Measurements from ENCODE around the gene RNF103. TPM values are rescaled to one million over a fixed set of nuclear protein-coding genes. Genes with fewer than 3 reads are reported as not detected.

The RNF103 gene
- total RNA-seq, 1 donor from 2014 or later: 27.7 TPM

- DNase-seq: no peak
Observed at GRCh38 chr2:86563650-86564061, 60.0 kb downstream of the RNF103 start.

GRCh38 chr2:86562922-86563649, 60.6 kb downstream of the RNF103 start, which contains the start of gene CHMP3:
Gene CHMP3, minus strand, starts transcription at chr2:86563443. Its CDS starts 95 bp downstream, at chr2:86563348.
- DNase-seq: peak; percentile 96

DNA sequence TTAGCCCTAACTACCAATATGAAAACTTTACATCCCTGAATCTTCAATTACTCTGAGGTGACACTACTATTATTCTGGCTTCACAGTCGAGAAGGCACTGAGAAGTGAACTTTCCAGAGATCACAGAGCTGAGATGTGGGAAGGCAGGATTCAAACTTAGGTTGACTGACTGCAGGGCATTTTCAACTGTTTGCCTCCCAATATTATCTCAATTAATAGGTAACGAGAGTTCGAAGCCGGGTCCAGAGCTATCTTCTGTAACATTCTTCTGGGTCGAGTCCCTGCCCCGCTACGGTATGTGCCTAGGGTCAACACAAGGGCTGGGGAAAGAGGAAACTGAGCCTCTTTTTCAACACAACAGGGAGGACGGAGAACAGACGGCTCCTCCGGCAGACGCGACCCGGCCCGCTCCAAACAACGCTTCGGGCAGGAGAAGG, 61.2 kb downstream of the RNF103 start:
- no peak for DNase-seq

DNA sequence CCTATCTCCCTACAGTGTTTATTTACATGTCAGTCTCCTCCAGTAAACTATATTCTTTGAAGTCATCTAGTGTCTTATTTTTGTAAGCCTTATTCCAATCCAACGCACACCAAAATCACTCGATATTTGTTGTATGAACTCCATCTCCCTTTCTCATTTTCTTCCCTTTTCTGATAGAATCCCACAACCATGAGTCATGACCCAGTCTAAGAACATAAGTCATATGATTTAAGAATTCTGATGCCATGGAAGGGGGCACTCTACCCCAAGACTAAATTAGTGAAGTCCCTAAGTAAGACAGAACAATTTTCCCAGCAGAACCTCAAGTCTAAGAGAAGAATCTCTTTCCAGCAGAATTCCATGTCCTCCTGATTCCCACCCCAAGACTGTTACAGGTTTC, 65.8 kb downstream of the RNF103 start:
- DNase-seq: no peak

GRCh38 chr2:86556508-86556907, 67.2 kb downstream of the RNF103 start:
- no peak for DNase-seq

Other genes starting within 250 kb of the RNF103 start
- 97.0 TPM for gene KDM3A, start 182.5 kb downstream of the RNF103 start, total RNA-seq
- 46.2 TPM for gene CHMP3, start 60.4 kb downstream of the RNF103 start, total RNA-seq
- gene RMND5A, start 96.4 kb upstream of the RNF103 start, total RNA-seq: 56.9 TPM
- gene CD8A, start 167.0 kb upstream of the RNF103 start, total RNA-seq: not detected
- gene CD8B, start 238.0 kb upstream of the RNF103 start, total RNA-seq: 0.59 TPM

All from skin of body (tissue), 2 donors.